WTC11 (cell line): ENCODE results near the gene ZC3H12A. TPM values are rescaled to one million over a fixed set of nuclear protein-coding genes. Genes with fewer than 3 reads are reported as not detected.

ENCODE experiments used
- ATAC-seq: fragments of 200-7000 bp; cut with Tn5 transposase; 2 replicates; pipeline ENCODE4 v1.10.0; 2021; ENCODE audit warnings: mild to moderate bottlenecking, moderate library complexity
- CTCF ChIA-PET: fragments of 300-600 bp; sonication (Branson Sonifier 250); formaldehyde crosslinking; loops from one replicate; lab custom pipeline; 2021; ENCODE audit warnings: antibody characterized with exemption; lab: Charles Lee
- POLR2A ChIA-PET: fragments of 350-600 bp; sonication (Branson Sonifier 250); formaldehyde crosslinking; loops from one replicate; lab custom pipeline; 2021; ENCODE audit warnings: antibody characterized with exemption; lab: Charles Lee
- DNase-seq: peaks from one replicate; pipeline ENCODE4 v3.0.0; 2021; ENCODE audit warnings: low spot score
- H3K27ac Mint-ChIP-seq: 2 replicates; pipeline ENCODE4 v1.8.0; 2021; ENCODE audit warnings: mixed read lengths
- H3K27me3 Mint-ChIP-seq: 2 replicates; pipeline ENCODE4 v1.8.0; 2021; ENCODE audit warnings: low read depth, mild to moderate bottlenecking, moderate library complexity, mixed read lengths
- H3K36me3 Mint-ChIP-seq: 2 replicates; pipeline ENCODE4 v1.8.0; 2021; ENCODE audit warnings: mixed read lengths
- H3K4me1 Mint-ChIP-seq: 2 replicates; pipeline ENCODE4 v1.8.0; 2022; ENCODE audit warnings: mixed read lengths
- H3K4me3 Mint-ChIP-seq: 2 replicates; pipeline ENCODE4 v1.8.0; 2021; ENCODE audit warnings: mild to moderate bottlenecking, moderate library complexity, mixed read lengths
- H3K9me3 Mint-ChIP-seq: 2 replicates; pipeline ENCODE4 v1.8.0; 2021; ENCODE audit warnings: mixed read lengths
- AR ChIP-seq: fragments of 250-450 bp; sonication (Bioruptor Pico); IDR thresholded peaks from 2 replicates; pipeline ENCODE4 v1.9.0; 2021; ENCODE audit warnings: mild to moderate bottlenecking
- ATF1 ChIP-seq: sonication (generic); formaldehyde crosslinking; IDR thresholded peaks from 2 replicates; pipeline ENCODE4 v1.8.1; 2023; ENCODE audit warnings: mild to moderate bottlenecking, moderate library complexity, missing genetic modification reagents
- CREB1 ChIP-seq: sonication (generic); formaldehyde crosslinking; IDR thresholded peaks from 2 replicates; pipeline ENCODE4 v1.8.0; 2023; ENCODE audit warnings: mild to moderate bottlenecking, missing genetic modification reagents
- E2F1 ChIP-seq: sonication (generic); formaldehyde crosslinking; IDR thresholded peaks from 2 replicates; pipeline ENCODE4 v1.8.0; 2022; ENCODE audit warnings: mild to moderate bottlenecking, missing genetic modification reagents
- EMX1 ChIP-seq: fragments of 250-450 bp; sonication (Bioruptor Pico); IDR thresholded peaks from 2 replicates; pipeline ENCODE4 v1.8.0; 2021; ENCODE audit warnings: mild to moderate bottlenecking
- ETV6 ChIP-seq: sonication (generic); formaldehyde crosslinking; IDR thresholded peaks from 2 replicates; pipeline ENCODE4 v1.8.1; 2022; ENCODE audit warnings: mild to moderate bottlenecking, missing genetic modification reagents
- FOXJ3 ChIP-seq: sonication (generic); formaldehyde crosslinking; IDR thresholded peaks from 2 replicates; pipeline ENCODE4 v1.9.0; 2021; ENCODE audit warnings: missing genetic modification reagents, mild to moderate bottlenecking, borderline replicate concordance
- FOXP1 ChIP-seq: sonication (generic); formaldehyde crosslinking; IDR thresholded peaks from 2 replicates; pipeline ENCODE4 v1.8.0; 2022; ENCODE audit warnings: missing genetic modification reagents, mild to moderate bottlenecking, moderate library complexity, borderline replicate concordance
- FOXP4 ChIP-seq: sonication (generic); formaldehyde crosslinking; IDR thresholded peaks from 2 replicates; pipeline ENCODE4 v1.8.0; 2022; ENCODE audit warnings: mild to moderate bottlenecking, missing genetic modification reagents
- GABPB1 ChIP-seq: sonication (generic); formaldehyde crosslinking; IDR thresholded peaks from 2 replicates; pipeline ENCODE4 v1.8.1; 2023; ENCODE audit warnings: mild to moderate bottlenecking, missing genetic modification reagents
- GTF2I ChIP-seq: fragments of 250-450 bp; sonication (Bioruptor Pico); conservative IDR thresholded peaks from 2 replicates; pipeline ENCODE4 v1.4.0; 2021; ENCODE audit warnings: mild to moderate bottlenecking
- HMGA2 ChIP-seq: fragments of 250-450 bp; sonication (Bioruptor Pico); IDR thresholded peaks from 2 replicates; pipeline ENCODE4 v1.4.0; 2021; ENCODE audit warnings: mild to moderate bottlenecking, moderate library complexity
- IRF2 ChIP-seq: sonication (generic); formaldehyde crosslinking; IDR thresholded peaks from 2 replicates; pipeline ENCODE4 v1.8.0; 2022; ENCODE audit warnings: low read depth, missing genetic modification reagents, borderline replicate concordance
- MXD4 ChIP-seq: fragments of 250-450 bp; sonication (Bioruptor Pico); IDR thresholded peaks from 2 replicates; pipeline ENCODE4 v1.8.0; 2021; ENCODE audit warnings: mild to moderate bottlenecking, moderate library complexity, borderline replicate concordance
- NFATC4 ChIP-seq: fragments of 250-450 bp; sonication (Bioruptor Pico); IDR thresholded peaks from 2 replicates; pipeline ENCODE4 v1.9.0; 2021; ENCODE audit warnings: mild to moderate bottlenecking
- NR3C1 ChIP-seq: sonication (generic); formaldehyde crosslinking; conservative IDR thresholded peaks from 2 replicates; pipeline ENCODE4 v1.8.1; 2023; ENCODE audit warnings: low read depth, mild to moderate bottlenecking, missing genetic modification reagents
- PRDM15 ChIP-seq: sonication (generic); formaldehyde crosslinking; IDR thresholded peaks from 2 replicates; pipeline ENCODE4 v1.8.0; 2022; ENCODE audit warnings: missing genetic modification reagents
- RORB ChIP-seq: fragments of 250-450 bp; sonication (Bioruptor Pico); IDR thresholded peaks from 2 replicates; pipeline ENCODE4 v1.9.0; 2021; ENCODE audit warnings: mild to moderate bottlenecking
- SMAD3 ChIP-seq: sonication (generic); formaldehyde crosslinking; IDR thresholded peaks from 2 replicates; pipeline ENCODE4 v1.8.0; 2022; ENCODE audit warnings: missing genetic modification reagents, mild to moderate bottlenecking, borderline replicate concordance
- TP53 ChIP-seq: sonication (generic); formaldehyde crosslinking; IDR thresholded peaks from 2 replicates; pipeline ENCODE4 v1.8.1; 2023; ENCODE audit warnings: mild to moderate bottlenecking, missing genetic modification reagents
- ZBTB43 ChIP-seq: sonication (generic); formaldehyde crosslinking; IDR thresholded peaks from 2 replicates; pipeline ENCODE4 v1.8.1; 2023; ENCODE audit warnings: mild to moderate bottlenecking, missing genetic modification reagents
- ZNF219 ChIP-seq: sonication (generic); formaldehyde crosslinking; IDR thresholded peaks from 2 replicates; pipeline ENCODE4 v1.8.0; 2023; ENCODE audit warnings: missing genetic modification reagents, mild to moderate bottlenecking, borderline replicate concordance
- ZNF281 ChIP-seq: sonication (generic); formaldehyde crosslinking; IDR thresholded peaks from 2 replicates; pipeline ENCODE4 v1.8.0; 2023; ENCODE audit warnings: mild to moderate bottlenecking, missing genetic modification reagents
- ZNF317 ChIP-seq: sonication (generic); formaldehyde crosslinking; IDR thresholded peaks from 2 replicates; pipeline ENCODE4 v1.8.1; 2023; ENCODE audit warnings: low read depth, mild to moderate bottlenecking, moderate library complexity, missing genetic modification reagents, borderline replicate concordance
- total RNA-seq: library from RNA; stranded (reverse); gene quantifications from 3 replicates; pipeline ENCODE4 v1.2.3, GENCODE V29; 2021

Gene ZC3H12A
- total RNA-seq, 1 experiment from 2014 or later, result 10.9 TPM

GRCh38 chr1:37461698-37462436 is 12.5 kb upstream of the ZC3H12A start (continued):
- TF ChIP-seq AR (CRISPR knock-in tag) (no peak), FOXP1 (no peak), PRDM15 (CRISPR knock-in tag) (no peak), MXD4 (no peak)

- ATAC-seq (no peak), DNase-seq (no peak)
- Mint-ChIP-seq H3K4me1 (no peaks in the 10 kb centered on the region), H3K27ac (no peak overlapping the region), H3K36me3 (no peaks in the 10 kb centered on the region), H3K4me3 (no peak overlapping the region), H3K9me3 (no peaks in the 10 kb centered on the region), H3K27me3 (no peaks in the 10 kb centered on the region)
- ChIA-PET POLR2A (no interaction called here), CTCF (interaction anchor here (2.2 to 4.6 kb wide), 2 partner anchors 23 to 50 kb away, joined by 10 to 26 read pairs; partner anchors contain the start of gene MEAF6)
- no peak for TF ChIP-seq NR3C1
- TF ChIP-seq GTF2I (CRISPR knock-in tag), result no peak
- no peak for TF ChIP-seq NFATC4
- TF ChIP-seq ETV6 (CRISPR knock-in tag), result no peak
- TF ChIP-seq ZNF317 (CRISPR knock-in tag), result no peak
- TF ChIP-seq FOXP4 (CRISPR knock-in tag), result no peak
- TF ChIP-seq ZNF281 (CRISPR knock-in tag), result no peak
- no peak for TF ChIP-seq GABPB1 (CRISPR knock-in tag)
- TF ChIP-seq ZBTB43 (CRISPR knock-in tag), result no peak
- TF ChIP-seq SMAD3 (CRISPR knock-in tag), result no peak
- TF ChIP-seq CREB1 (CRISPR knock-in tag), result no peak
- TF ChIP-seq EMX1 (CRISPR knock-in tag), result no peak
- no peak for TF ChIP-seq HMGA2
- no peak for TF ChIP-seq IRF2 (CRISPR knock-in tag)
- no peak for TF ChIP-seq RORB (CRISPR knock-in tag)
- TF ChIP-seq E2F1, result no peak
- no peak for TF ChIP-seq ATF1 (CRISPR knock-in tag)
- no peak for TF ChIP-seq TP53 (CRISPR knock-in tag)
- TF ChIP-seq ZNF219, result no peak
- no peak for TF ChIP-seq FOXJ3
These were observed 9.9 kb upstream of the ZC3H12A start for GRCh38 chr1:37464443-37464842.
